Stimulated activated CD4-positive, alpha-beta T cell treated with anti-CD3 and anti-CD28 coated beads, Interleukin-15, amount 100 ng/mL, for 1 hour (primary cell): ENCODE measurements around the gene ZBTB20.

Experiments used
- DNase-seq, 2 donors: peaks; one replicate each; pipeline ENCODE4 v3.0.0-alpha.2; 2020; ENCODE audit warnings: low read depth in 1 of 2, low spot score in 1 of 2

Gene ZBTB20

GRCh38 chr3:114496874-114497273 lies 650.2 kb downstream of the ZBTB20 start:
- DNase-seq: no peak

DNA sequence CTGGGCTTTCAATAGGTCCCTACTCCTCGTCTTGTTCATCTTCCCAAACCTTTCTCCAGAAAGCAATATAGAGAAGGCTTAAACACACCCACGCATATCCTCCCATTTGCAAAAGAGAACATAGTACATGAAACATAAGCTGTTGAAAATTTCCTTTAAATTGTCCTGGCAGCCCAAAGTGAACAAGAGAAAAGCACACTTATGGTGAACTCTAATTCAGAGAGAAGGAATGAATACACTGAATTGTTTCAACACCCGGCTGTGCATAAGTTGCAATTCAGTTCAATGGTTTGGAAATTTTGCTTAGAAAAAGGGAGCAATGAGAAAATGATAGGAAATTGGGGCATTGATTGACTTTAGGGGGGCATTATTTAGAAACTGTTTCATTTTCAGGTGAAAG lies 650.6 kb downstream of the ZBTB20 start:
- no peak for DNase-seq

- DNase-seq: no peak
Observed at GRCh38 chr3:114496021-114496434, 651.1 kb downstream of the ZBTB20 start.

- DNase-seq: no peak
Observed at GRCh38 chr3:114494498-114494897, 652.6 kb downstream of the ZBTB20 start.

GRCh38 chr3:114490829-114491228 lies 656.3 kb downstream of the ZBTB20 start:
- DNase-seq: no peak

DNA sequence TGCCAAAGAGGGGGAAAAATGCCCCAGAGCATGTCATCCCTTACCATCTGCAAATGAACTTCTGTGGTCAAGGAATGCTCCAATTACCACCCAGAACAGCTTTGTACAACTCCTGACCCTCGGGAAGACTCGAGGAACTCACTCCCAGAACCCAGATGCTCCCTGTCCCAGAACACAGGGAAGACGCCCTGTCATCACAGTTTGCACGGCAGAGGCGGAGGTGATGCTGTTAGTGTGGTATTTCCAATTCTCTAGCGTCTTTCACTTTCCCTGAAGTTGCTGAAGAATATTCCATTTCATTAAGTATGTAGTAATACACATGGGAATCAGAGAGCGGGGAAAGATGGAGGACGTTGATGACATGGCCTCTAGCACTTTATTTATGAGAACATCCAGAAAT lies 659.6 kb downstream of the ZBTB20 start:
- no peak for DNase-seq

DNA sequence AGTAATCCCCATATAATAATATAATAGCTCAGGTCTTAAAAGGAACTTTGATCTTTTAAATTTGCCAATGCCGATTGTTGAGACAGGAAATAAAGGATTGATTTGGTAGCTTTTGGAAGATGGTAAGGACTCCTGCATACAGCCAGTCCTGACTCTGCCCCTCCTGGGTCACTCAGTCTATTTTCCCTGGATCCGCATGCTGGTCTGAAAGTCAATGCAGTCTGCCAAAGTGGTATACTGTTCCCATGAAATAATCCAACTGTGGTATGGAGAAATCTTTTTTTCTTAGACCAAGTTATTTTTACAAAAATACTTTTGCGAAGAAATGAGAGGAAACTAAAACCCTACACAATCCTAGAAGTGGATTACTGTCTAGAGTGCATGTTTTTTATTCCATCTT lies 662.2 kb downstream of the ZBTB20 start:
- no peak for DNase-seq

DNA sequence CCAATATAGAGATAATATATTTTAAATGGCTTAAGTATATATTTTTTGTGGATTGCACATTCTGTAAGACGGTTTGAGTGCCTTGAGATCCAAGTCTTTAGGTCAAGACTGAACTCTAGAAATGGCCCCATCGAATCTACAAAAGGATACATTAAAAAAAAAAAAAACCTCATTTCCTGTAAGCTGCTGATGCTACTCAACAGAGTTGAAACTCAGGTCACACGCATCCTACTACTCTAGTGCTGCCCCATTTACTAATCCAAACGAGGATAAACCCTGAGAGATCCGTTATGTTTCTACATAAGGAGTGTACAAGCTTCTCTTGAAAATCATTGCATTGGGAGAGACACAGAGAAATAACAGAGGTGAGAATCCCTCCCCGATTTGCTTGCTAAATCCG lies 666.0 kb downstream of the ZBTB20 start:
- DNase-seq: no peak

GRCh38 chr3:114480442-114480841 lies 666.6 kb downstream of the ZBTB20 start:
- no peak for DNase-seq

DNA sequence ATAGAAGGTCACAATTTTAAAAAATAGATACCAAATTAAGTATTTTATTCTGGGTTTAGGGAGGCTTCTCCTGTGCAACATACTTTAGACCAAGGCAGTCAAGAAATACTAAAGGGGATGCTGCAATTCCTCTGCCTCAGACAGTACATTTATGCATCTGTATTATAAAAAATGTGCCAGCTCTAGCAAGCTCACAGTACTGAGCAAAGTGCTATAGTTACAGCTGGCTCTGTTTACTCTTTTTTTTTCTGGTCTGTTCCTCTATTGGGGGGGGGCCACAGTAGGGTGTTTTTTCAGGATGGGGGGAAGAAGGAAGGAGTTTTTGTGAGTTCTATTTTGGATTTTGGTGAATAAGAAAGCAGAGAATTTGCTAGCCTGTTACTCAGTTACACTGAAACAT lies 668.3 kb downstream of the ZBTB20 start:
- no peak for DNase-seq

GRCh38 chr3:114476511-114476910 lies 670.6 kb downstream of the ZBTB20 start:
- no peak for DNase-seq

- DNase-seq: no peak
Observed at GRCh38 chr3:114471478-114471877, 675.6 kb downstream of the ZBTB20 start.

- DNase-seq: no peak
Observed at GRCh38 chr3:114469070-114469469, 678.0 kb downstream of the ZBTB20 start.

- DNase-seq: no peak
Observed at GRCh38 chr3:114466816-114467215, 680.3 kb downstream of the ZBTB20 start.

- no peak for DNase-seq
Observed at GRCh38 chr3:114466251-114466650, 680.8 kb downstream of the ZBTB20 start.

- no peak for DNase-seq
Observed at GRCh38 chr3:114464548-114464947, 682.5 kb downstream of the ZBTB20 start.

GRCh38 chr3:114462750-114463149 lies 684.3 kb downstream of the ZBTB20 start:
- no peak for DNase-seq

- DNase-seq: no peak
Observed at GRCh38 chr3:114460459-114460858, 686.6 kb downstream of the ZBTB20 start.

DNA sequence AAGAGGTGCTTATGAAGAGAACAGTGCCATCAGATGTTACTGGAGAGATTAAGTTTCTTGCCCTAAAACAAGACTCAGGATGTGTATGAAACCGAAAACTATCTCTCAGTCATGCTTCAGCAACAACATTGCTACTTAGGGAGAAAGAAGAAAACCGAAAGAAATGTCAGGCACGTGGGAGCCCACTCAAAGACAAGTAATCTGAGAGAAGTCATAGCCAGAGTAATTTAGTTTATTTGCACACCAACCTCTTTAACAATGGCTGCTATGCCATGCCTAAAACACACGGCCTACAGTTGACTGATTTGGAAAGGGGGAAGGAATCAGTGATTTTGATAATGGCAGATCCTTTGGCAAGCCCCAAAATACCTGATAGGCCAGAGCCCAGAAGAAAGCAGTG lies 690.3 kb downstream of the ZBTB20 start:
- DNase-seq: no peak

DNA sequence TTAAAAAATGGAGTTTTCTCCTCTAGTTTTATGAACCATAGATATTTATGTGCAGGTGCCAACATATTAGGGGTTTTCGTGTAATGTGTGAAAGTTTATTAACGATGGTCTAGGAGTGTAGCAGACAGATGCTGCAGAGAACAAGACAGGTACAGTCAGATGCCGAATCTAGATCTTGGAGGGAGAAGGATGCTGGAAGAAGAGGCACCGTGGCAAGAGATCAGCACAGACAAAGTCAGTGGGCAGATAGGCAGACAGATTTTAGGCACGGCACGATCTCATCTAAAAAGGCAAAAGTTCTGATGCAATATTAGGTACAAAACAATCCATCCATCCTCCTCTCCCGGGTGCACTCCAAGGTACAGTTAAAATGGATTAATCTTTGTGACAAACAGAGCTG lies 691.7 kb downstream of the ZBTB20 start:
- no peak for DNase-seq

DNA sequence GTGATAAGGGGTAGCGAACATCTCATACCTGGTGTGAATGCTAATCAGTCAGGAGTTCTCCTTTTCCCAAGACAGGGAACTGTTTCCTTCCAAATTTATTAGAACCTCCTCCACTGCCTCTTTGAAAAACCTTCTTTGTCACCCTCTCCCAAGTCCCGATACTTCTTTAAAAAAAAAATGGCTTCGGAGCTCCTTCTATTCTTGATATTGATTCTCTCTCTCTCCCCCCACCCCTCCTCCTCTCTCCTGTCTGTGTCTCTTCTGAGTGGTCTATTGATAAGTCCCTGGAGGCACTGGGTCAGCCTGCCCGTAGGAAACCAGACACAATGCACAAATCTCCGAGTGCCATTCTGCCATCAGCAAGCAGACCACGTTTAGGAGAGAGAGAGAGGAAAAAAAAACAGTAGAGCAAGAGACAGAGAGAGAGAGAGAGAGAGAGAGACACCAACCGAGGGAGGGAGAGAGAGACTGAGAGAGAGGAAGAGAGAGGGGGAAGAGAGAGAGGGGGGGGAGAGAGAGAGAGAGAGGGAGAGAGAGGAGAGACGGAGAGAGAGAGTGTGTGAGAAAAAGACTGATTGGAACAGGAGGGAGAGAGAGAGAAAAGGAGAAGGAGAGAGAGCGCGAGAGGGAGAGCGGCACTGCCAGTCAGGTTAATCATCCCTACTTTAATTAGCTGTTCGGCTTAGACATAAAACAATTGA lies 692.4 kb downstream of the ZBTB20 start:
- DNase-seq: no peak

DNA sequence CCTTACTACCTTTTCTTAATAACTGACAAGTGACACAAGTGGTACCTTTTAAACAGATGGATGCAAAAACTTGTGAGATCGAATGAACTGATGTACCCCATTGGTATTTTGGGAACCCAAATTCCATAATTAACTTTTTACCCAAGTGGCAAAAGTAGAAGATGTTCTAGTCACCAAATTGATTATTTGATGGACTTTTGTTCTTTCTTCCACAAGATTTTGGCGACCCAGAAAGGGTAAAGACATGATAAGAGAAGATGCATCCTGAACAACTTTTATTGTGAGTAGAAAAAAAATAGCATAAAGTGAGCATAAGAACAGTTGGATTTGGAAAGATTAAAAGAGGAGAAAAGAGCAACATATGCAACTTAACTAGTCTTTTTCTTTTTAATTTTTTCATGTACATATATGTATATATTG lies 693.7 kb downstream of the ZBTB20 start:
- DNase-seq: no peak

DNA sequence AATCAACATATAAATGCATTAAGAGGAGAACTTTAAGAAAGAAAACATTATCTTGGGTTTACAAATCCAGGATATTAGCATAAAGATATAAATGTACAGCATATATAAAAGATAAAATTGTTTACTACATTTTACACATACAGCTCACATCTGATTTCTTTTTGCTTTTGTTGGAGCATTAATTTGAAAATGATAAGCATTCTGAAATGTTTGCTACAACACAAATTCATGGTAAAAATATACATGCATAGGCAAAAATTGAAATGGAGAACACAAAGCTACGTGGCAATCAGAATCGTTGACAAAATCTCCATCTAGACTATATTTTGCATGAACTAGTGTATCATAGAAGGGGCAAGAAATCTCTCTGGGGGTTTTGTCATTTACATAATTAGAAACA lies 694.2 kb downstream of the ZBTB20 start:
- no peak for DNase-seq

- DNase-seq: no peak
Observed at GRCh38 chr3:114452256-114452655, 694.8 kb downstream of the ZBTB20 start.
